ENCODE data around the gene C9orf72. TPM values are rescaled to one million over a fixed set of nuclear protein-coding genes. Genes with fewer than 3 reads are reported as not detected.
"Not testable (repeated sequence)": the region's sequence is repeated elsewhere in the genome, so short reads cannot be mapped to it uniquely, and the experiment has no call there.

The C9orf72 gene
- total and polyA plus RNA-seq, 2 of the 13 experiments (the other 11 are each of a cell fraction or from before 2014, with no cell fraction given), result 3.1 to 5.9 TPM

GRCh38 chr9:27612036-27612435 lies 38.8 kb upstream of the C9orf72 start:
- CTCF ChIA-PET (ENCODE audit: low intra/inter-chr PET ratio, low total read pairs); intact Hi-C loops (cut with micrococcal nuclease; ENCODE audit: unreplicated experiment); H2AFZ ChIP-seq (ENCODE audit: low read length); H3K27ac ChIP-seq (ENCODE audit: extremely low read length, insufficient read depth, low read length); FAIRE-seq; H3K27me3 ChIP-seq (ENCODE audit: control insufficient read depth in 1 of 2, insufficient read depth in 2 of 2, low read length in 2 of 2); DNase-seq (ENCODE audit: low spot score); H3K4me2 ChIP-seq (ENCODE audit: low read depth, low read length); H3K4me3 ChIP-seq (replicated peaks in 1 of 3; ENCODE audit: insufficient read depth in 1 of 3, low read depth in 2 of 3, low read length in 3 of 3); ATAC-seq; POLR2A ChIA-PET; in situ Hi-C loops (cut with HindIII; ENCODE audit: extremely low pct_ligation_motif_present, low pct_unique_long_range_greater_than_20kb); H4K20me1 ChIP-seq (ENCODE audit: insufficient read depth, low read length); H3K79me2 ChIP-seq (ENCODE audit: insufficient read depth, low read length); H3K4me1 ChIP-seq (ENCODE audit: insufficient read depth, low read length); BruUV-seq (replicated peaks); H3K9ac ChIP-seq (ENCODE audit: insufficient read depth, low read depth, low read length); H3K9me3 ChIP-seq (ENCODE audit: low read length); H3K36me3 ChIP-seq (replicated peaks in 1 of 2; ENCODE audit: control insufficient read depth in 1 of 2, insufficient read depth in 2 of 2, low read length in 2 of 2): not testable (repeated sequence)
- WGBS (ENCODE audit: low lambda C conversion rate), result 18% methylated on average over 4 of the region's 4 CpGs

- no peaks in the 10 kb centered on the region for H3K9me3 ChIP-seq (ENCODE audit: low read length)
- intact Hi-C loops (cut with micrococcal nuclease; ENCODE audit: unreplicated experiment) (no loop called here), in situ Hi-C loops (cut with HindIII; ENCODE audit: extremely low pct_ligation_motif_present, low pct_unique_long_range_greater_than_20kb) (no loop called here)
- BruUV-seq (replicated peaks), result no TSS peak
- no peaks in the 10 kb centered on the region for H3K27me3 ChIP-seq (ENCODE audit: control insufficient read depth in 1 of 2, insufficient read depth in 2 of 2, low read length in 2 of 2)
- no peak overlapping the region for H3K27ac ChIP-seq (ENCODE audit: extremely low read length, insufficient read depth, low read length)
- no peaks in the 10 kb centered on the region for H3K4me1 ChIP-seq (ENCODE audit: insufficient read depth, low read length)
- H3K9ac ChIP-seq (ENCODE audit: insufficient read depth, low read depth, low read length), result no peak overlapping the region
- H3K36me3 ChIP-seq (replicated peaks in 1 of 2; ENCODE audit: control insufficient read depth in 1 of 2, insufficient read depth in 2 of 2, low read length in 2 of 2), result no peaks in the 10 kb centered on the region
- CTCF ChIA-PET (ENCODE audit: low intra/inter-chr PET ratio, low total read pairs), result no interaction called here
- H3K4me2 ChIP-seq (ENCODE audit: low read depth, low read length), result no peak overlapping the region
- TF ChIP-seq SMARCE1 (IDR thresholded peaks at IDR 0.05; ENCODE audit: borderline replicate concordance) (no peak), ZNF768 (CRISPR knock-in tag; IDR thresholded peaks at IDR 0.05) (no peak)
- H2AFZ ChIP-seq (ENCODE audit: low read length), result no peak overlapping the region
- no peaks in the 10 kb centered on the region for H3K79me2 ChIP-seq (ENCODE audit: insufficient read depth, low read length)
- DNase-seq (ENCODE audit: low spot score), result no peak
- POLR2A ChIA-PET, result no interaction called here
- WGBS (ENCODE audit: low lambda C conversion rate), result 53% methylated on average over 19 of the region's 19 CpGs
- no peak overlapping the region for H3K4me3 ChIP-seq (replicated peaks in 1 of 3; ENCODE audit: insufficient read depth in 1 of 3, low read depth in 2 of 3, low read length in 3 of 3)
- ATAC-seq, result no peak
- no peak for FAIRE-seq
- no peaks in the 10 kb centered on the region for H4K20me1 ChIP-seq (ENCODE audit: insufficient read depth, low read length)
Measured at GRCh38 chr9:27610622-27611021, 37.3 kb upstream of the C9orf72 start.

- ChIA-PET POLR2A (no interaction called here), CTCF (ENCODE audit: low intra/inter-chr PET ratio, low total read pairs) (no interaction called here)
- no peaks in the 10 kb centered on the region for H3K9me3 ChIP-seq (ENCODE audit: low read length)
- no peak overlapping the region for H3K4me2 ChIP-seq (ENCODE audit: low read depth, low read length)
- no TSS peak for BruUV-seq (replicated peaks)
- H4K20me1 ChIP-seq (ENCODE audit: insufficient read depth, low read length), result no peaks in the 10 kb centered on the region
- in situ Hi-C loops (cut with HindIII; ENCODE audit: extremely low pct_ligation_motif_present, low pct_unique_long_range_greater_than_20kb) (no loop called here), intact Hi-C loops (cut with micrococcal nuclease; ENCODE audit: unreplicated experiment) (no loop called here)
- no peaks in the 10 kb centered on the region for H3K4me1 ChIP-seq (ENCODE audit: insufficient read depth, low read length)
- no peak for DNase-seq (ENCODE audit: low spot score)
- H2AFZ ChIP-seq (ENCODE audit: low read length), result no peak overlapping the region
- H3K9ac ChIP-seq (ENCODE audit: insufficient read depth, low read depth, low read length), result no peak overlapping the region
- no peak overlapping the region for H3K4me3 ChIP-seq (replicated peaks in 1 of 3; ENCODE audit: insufficient read depth in 1 of 3, low read depth in 2 of 3, low read length in 3 of 3)
- no peaks in the 10 kb centered on the region for H3K27me3 ChIP-seq (ENCODE audit: control insufficient read depth in 1 of 2, insufficient read depth in 2 of 2, low read length in 2 of 2)
- ATAC-seq, result no peak
- H3K27ac ChIP-seq (ENCODE audit: extremely low read length, insufficient read depth, low read length), result no peak overlapping the region
- no peaks in the 10 kb centered on the region for H3K36me3 ChIP-seq (replicated peaks in 1 of 2; ENCODE audit: control insufficient read depth in 1 of 2, insufficient read depth in 2 of 2, low read length in 2 of 2)
- H3K79me2 ChIP-seq (ENCODE audit: insufficient read depth, low read length), result no peaks in the 10 kb centered on the region
- WGBS (ENCODE audit: low lambda C conversion rate), result 45% methylated on average over 4 of the region's 4 CpGs
- no peak for FAIRE-seq
- TF ChIP-seq JUN (CRISPR knock-in tag; IDR thresholded peaks at IDR 0.05) (no peak), MIXL1 (CRISPR knock-in tag; IDR thresholded peaks at IDR 0.05) (no peak), ZNF607 (CRISPR knock-in tag; IDR thresholded peaks at IDR 0.05; ENCODE audit: borderline replicate concordance) (no peak), ARHGAP35 (CRISPR knock-in tag; IDR thresholded peaks at IDR 0.05; ENCODE audit: borderline replicate concordance) (no peak), ZBED4 (CRISPR knock-in tag; IDR thresholded peaks at IDR 0.05; ENCODE audit: borderline replicate concordance) (no peak), ISL2 (CRISPR knock-in tag; IDR thresholded peaks at IDR 0.05) (no peak), ZNF841 (CRISPR knock-in tag; IDR thresholded peaks at IDR 0.05; ENCODE audit: borderline replicate concordance) (no peak)
Measured at GRCh38 chr9:27602954-27603353, 29.7 kb upstream of the C9orf72 start.

Measured in HepG2 (cell line).